T follicular helper cell (primary cell): ENCODE results near the gene RFC2.

Experiments
- DNase-seq: peaks from one replicate; pipeline ENCODE4 v3.0.0-alpha.2; 2020; ENCODE audit warnings: low read depth

Gene RFC2

GRCh38 chr7:74190259-74190658, 63.9 kb downstream of the RFC2 start:
- DNase-seq: no peak

GRCh38 chr7:74187915-74188675, 66.1 kb downstream of the RFC2 start:
- no peak for DNase-seq

GRCh38 chr7:74185636-74186035, 68.6 kb downstream of the RFC2 start:
- no peak for DNase-seq

- DNase-seq: no peak
These were observed 69.2 kb downstream of the RFC2 start for GRCh38 chr7:74185016-74185415.

GRCh38 chr7:74183653-74184450, 70.3 kb downstream of the RFC2 start:
- DNase-seq: no peak

- no peak for DNase-seq
These were observed 71.1 kb downstream of the RFC2 start for GRCh38 chr7:74183142-74183541.

- DNase-seq: no peak
These were observed 71.6 kb downstream of the RFC2 start for GRCh38 chr7:74182453-74183090.

GRCh38 chr7:74181821-74182220, 72.4 kb downstream of the RFC2 start:
- DNase-seq: no peak
